ENCODE data around the gene ATP9B.
"Not testable (repeated sequence)": the region's sequence is repeated elsewhere in the genome, so short reads cannot be mapped to it uniquely, and the experiment has no call there.

The ATP9B gene

DNA sequence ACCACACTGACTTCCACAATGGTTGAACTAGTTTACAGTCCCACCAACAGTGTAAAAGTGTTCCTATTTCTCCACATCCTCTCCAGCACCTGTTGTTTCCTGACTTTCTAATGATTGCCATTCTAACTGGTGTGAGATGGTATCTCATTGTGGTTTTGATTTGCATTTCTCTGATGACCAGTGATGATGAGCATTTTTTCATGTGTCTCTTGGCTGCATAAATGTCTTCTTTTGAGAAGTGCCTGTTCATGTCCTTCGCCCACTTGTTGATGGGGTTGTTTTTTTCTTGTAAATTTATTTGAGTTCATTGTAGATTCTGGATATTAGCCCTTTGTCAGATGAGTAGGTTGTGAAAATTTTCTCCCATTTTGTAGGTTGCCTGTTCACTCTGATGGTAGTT is 216.0 kb downstream of the ATP9B start:
- DNase-seq (ENCODE audit: low read depth in 3 of 3) = not testable (repeated sequence)

DNA sequence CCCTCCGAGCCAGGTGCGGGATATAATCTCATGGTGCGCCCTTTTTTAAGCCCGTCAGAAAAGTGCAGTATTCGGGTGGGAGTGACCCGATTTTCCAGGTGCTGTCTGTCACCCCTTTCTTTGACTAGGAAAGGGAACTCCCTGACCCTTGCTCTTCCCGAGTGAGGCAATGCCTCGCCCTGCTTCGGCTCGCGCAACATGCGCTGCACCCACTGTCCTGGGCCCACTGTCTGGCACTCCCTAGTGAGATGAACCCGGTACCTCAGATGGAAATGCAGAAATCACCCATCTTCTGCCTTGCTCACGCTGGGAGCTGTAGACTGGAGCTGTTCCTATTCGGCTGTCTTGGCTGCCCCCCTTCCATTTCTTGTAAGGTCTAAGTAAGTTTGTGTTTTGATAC is 221.2 kb downstream of the ATP9B start:
- DNase-seq (ENCODE audit: low read depth in 3 of 3) = not testable (repeated sequence)

DNA sequence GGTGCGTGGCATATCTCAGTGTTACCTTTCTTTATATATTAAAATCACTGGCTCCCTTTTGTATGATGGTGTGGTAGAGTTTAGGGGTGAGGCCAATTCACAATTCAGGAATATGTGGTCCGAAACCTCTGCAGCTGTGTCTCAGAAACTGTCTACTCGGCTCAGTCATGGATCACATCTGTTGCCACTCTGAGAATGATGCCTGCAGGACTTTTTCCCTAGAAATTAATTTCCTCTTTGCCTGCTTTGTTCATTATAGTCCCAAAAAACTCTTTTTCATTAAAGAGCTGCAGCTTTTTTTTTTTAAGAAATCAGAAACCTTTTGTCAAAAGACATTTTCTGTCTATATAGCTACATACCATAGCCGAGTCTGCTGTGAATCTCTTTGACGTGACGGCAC is 221.7 kb downstream of the ATP9B start:
- no peak for DNase-seq (ENCODE audit: low read depth in 3 of 3)

DNA sequence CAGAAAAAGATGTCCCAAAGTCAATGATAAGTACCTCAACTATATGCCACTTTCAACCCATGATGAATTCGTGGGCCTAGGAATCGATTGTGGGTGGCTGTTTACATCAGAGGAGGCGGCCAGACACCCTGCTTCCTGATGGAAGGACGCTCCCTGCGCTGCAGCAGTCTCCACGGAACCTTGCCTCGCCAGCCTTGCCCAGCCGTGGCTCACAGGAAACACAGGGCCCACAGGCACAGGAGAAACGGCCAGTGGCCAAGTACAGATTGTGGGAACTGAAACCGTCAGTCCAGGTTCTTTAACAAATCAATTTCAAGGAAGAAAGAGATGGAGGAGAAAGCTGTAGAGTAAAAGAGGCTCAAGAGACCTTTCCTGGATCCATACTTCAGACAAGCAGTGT is 225.0 kb downstream of the ATP9B start:
- no peak for DNase-seq (ENCODE audit: low read depth in 3 of 3)

DNA sequence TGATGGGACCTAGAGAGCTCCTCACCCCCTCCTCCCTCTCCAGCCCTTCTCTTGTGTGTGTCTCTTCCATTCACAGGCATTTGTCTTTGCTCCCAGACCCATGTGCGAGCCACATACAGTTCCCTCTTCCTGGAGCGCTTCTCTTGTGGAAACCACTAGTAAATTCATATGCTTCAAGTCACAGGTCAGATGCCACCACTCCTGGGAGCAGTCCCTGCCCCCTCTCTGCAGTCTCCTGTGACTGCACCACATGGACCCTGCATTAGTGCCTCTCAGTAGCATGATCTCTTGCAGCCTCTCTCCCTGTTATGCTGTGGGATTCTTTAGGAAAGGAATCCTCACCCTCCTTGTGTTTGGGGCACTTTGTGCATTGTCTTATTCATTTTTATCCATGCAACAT is 230.1 kb downstream of the ATP9B start:
- DNase-seq (ENCODE audit: low read depth in 3 of 3) = no peak

DNA sequence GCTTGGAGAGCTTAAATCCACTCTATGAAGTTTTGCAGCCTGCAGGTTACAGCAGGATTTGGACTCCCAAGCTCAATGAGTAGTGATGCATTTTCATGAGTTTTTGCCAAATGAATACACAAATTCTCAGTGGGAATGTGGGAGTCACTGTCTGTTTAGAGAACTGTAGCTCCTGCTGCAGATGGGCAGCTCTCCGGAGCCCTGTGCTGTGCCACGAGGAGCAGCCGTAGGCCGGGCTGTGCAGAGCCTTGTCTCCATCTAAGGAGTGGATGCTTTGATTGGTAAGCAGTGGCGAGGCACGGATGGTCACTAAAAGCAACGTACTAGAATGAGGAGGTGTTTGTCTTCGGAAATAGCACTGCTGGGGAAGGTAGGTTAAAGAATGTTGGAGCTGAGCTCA is 230.5 kb downstream of the ATP9B start:
- DNase-seq (ENCODE audit: low read depth in 3 of 3) = no peak

DNA sequence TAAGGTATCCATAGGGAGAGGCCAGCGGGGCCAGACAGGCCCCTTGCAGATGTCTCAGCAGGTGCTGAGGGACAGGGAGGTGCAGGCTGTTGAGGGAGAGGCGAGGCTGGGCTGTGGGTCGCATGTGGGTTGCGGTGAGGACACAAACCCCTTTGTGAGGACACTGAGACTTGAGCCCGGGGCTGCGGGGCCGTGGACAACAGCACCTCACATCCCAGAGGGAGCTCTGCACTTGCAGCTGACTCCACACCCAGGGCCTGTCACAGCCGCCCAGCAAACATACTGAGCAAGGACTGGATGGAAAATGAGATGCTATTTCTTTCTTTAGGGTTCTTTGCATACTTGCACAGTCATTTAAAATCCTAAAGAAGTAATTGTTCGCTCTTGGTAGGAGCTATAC is 231.2 kb downstream of the ATP9B start:
- DNase-seq (ENCODE audit: low read depth in 3 of 3) = no peak

DNA sequence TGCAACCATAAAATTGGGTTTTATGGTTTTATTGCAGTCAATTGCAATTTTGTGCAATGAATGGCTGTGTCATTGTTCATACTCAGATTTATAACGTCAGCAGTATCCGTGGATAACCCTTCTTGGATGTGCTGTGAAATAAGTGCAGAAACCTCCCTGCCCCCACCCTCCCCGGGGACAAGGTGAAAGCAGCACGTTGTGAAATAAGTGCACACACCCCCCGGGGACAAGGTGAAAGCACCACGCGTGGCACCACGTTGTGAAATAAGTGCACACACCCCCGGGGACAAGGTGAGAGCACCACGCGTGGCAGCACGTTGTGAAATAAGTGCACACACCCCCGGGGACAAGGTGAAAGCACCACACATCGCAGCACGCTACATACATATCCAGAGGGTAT is 232.9 kb downstream of the ATP9B start:
- no peak for DNase-seq (ENCODE audit: low read depth in 3 of 3)

DNA sequence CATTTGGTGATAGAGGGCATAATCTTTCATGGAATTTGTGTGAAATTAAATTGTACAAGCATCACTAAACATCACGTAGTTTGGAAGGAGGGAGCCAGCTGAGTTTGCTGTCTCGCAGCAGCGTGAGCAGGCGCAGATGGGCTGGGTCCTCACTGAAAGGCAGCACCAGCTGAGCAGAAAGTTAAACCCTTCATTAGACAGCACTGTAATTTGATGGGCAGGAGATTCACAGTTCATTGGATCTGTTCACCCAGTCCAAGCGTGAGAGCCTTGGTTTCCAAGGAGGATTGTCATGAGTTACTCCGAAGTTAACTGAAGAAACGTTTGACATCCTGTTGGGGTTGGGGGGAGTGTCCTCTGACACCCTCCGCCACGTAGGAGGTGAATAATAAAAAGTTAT is 236.7 kb downstream of the ATP9B start:
- DNase-seq (ENCODE audit: low read depth in 3 of 3) = no peak

DNA sequence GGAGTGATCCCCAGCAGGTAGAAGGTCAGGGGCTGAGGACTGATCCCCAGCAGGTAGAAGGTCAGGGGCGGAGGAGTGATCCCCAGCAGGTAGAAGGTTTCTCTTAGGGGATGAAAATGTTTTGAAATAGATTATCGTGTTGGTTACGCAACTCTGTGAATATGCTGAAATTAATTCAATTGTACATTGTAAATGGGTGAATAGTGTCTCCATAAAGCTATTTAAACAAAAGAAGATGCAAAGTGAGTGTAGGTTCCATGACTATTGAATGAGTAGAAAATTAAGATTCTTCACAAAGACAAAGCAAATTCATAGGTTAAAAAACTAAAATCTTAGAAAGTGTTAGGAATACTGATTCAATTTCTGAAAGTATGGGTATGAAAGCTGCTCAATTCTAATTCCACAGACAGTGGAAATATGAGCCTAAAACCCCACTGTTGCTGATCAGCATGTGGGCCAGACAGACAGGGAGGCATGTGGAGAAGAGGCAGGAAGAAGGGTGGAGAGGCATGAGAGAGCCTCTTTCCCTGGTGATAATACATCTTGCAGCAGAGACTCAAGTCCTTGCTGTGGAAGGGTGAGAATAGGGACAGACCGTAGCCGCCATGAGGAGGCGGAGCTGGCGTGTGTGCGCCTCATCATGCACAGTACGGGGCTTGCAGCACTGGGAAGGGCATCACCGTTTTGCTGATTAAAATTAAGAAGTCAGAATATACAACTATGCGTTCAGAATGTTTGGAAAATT is 240.6 kb downstream of the ATP9B start:
- no peak for DNase-seq (ENCODE audit: low read depth in 3 of 3)

DNA sequence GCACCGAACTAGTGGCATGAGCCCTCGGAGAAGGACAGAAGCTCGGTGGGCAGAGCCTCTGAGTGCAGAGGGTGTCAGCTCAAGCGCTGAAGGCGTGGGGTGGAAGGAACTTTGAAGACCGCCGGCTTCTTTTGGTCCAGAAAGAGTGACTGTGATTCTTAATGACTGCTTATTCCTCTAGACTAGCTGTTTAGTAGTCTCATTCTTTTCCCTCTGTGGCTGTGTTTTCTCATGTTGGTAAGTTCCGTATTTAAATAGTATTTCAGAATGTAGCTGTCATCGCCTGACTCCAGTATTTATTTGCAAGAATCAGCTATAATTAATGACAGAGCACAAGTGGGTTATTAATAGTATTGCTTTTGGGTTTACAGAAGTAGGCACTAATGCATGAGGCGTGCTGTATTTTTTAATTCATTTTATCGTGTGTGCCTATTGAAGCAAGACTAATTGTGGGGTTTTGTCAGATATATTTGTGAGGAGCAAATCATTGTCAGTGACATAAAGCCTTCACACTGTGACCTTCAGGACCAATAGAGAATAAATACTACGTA is 245.7 kb downstream of the ATP9B start:
- no peak for DNase-seq (ENCODE audit: low read depth in 3 of 3)

DNA sequence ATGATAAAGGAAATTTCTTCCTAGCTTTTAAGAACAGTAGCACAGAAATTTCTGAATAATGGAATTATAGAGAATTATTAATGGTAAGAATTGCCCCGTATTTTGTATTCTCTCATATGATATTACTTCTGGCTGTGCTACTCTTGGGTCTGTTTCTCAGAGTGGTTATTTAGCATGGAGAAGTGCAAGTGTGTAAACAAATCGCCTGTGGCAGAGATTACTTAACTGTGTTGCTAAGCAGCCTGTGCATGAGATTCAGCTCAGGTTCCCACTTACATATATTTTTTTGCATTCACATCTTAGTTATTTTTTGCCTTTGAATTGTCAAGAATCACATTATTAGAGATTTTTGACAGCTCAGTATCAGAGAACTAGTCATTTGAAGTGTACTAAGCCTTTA is 246.4 kb downstream of the ATP9B start:
- no peak for DNase-seq (ENCODE audit: low read depth in 3 of 3)

DNA sequence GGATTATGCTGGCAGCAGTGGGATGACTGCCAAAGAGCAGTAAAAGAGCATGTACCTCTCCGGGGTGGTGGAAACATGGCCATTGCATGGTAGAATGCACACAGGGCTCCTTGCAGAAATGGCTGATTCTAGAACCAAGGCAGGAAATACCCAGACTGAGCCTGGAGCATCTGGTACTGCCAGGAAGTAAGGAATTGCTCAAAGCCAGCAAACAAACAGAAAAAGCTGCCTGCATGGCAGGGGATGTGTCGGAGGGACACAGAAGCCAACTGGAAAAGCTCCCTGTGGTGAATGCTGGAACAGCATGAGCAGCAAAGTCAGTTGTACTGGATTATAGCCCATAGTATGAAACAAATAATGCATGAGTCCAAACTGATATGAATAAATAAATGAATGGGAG is 248.5 kb downstream of the ATP9B start:
- no peak for DNase-seq (ENCODE audit: low read depth in 3 of 3)

DNA sequence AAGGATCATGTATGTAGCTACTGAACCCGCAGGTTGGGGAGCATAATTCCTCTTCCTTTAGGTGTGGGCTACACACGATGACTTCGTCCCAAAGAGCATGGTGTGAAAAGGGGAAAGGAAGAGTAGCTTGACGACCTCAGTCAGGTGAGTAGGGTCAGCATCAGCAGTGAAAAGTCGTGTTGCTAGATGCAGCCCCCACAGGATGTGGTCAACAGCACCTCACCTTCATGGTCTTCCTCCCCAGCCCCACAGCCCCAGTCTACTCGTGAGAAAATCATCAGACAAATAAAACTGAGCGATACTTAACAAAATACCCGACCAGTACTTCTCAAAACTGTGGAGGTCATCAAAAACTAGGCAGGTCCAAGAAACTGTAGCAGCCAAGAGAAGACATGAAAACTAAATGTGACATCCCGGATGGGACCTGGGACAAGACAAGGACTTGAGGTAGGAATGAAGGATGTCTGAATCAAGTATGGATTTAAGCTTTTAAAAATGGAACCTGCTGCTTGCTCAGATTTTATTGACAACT is 249.0 kb downstream of the ATP9B start:
- no peak for DNase-seq (ENCODE audit: low read depth in 3 of 3)

DNA sequence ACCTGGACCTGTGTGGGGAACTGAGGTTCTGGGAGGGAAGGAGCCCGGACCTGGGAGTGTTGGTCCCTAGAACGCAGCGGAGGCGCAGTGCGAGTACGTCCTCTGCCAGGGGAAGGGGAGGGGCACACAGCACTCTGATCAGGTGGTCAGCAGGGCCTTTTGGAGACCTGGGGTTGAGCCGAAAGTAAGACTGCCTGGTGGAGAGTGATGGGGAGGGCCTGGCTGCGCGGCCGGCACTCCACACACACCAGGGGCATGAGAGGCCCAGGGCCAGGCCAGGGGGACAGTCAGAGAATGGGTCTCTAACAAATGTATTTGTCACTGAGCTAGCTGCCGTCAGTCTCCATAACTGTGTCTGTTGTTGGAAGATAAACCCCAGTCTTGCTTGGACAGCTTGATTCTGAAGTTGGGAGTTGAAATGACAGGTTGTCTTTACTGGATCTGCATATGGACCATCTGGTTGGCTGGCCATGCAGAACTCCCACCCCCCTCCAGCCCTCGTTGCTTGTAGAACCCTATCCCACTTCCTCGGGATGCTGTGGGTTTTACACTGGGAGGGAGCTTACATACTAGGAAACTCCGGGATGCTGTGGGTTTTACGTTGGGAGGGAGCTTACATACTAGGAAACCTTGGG is 251.1 kb downstream of the ATP9B start:
- no peak for DNase-seq (ENCODE audit: low read depth in 3 of 3)

DNA sequence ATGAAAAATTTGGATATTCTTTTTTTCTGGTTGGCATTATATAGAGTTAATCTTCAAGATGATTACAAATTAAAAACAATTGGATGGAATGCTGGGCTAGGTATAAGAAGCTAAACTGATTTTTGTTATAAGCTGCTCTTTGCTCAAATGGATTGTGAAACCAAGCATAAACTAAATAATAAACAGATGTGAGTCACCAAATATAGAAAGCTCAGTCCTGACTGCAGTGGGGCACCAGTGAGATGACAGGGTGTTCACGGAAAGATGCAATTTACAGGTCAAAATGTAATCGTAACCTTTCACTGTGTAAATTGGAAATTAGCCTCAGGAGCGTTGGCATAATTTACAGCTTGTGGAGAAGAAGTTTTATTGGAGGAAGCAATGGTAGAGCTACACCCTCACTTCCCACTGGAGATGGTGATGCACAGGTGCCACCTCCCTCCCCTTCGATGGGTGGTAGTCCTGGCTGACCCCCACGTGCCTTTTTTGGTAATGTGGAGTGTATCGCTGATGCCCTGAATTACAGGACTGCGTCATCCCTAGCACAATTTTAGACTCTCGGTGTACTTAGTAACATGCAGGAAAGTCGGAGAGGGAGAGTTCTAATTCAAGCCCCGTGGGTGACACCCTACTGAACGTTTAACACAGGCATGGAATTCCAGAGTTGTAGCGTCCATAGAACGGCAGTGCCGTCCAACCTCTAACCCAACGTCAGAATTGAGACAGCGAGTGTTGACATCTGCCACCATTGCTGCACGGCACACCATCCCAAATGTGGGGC is 252.6 kb downstream of the ATP9B start:
- DNase-seq (ENCODE audit: low read depth in 3 of 3) = no peak

DNA sequence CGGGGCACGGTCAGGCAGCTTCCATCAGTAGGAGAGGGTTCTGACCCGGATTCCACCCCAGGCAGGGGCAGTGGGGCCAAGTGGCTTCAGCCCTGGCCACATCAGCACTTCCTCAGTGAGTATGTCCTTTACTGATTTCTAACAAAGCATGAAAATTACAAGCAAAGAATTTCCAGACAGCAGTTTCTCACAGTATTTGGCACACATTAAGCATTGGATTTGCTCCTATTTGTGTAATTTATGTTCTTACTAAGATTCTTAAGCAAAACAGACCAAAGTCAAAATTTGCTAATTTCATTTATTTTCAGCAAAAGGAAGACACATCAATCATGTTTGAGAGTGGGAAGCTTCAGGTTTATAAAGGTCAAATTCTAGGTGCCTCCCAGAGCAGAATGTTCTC is 253.2 kb downstream of the ATP9B start:
- DNase-seq (ENCODE audit: low read depth in 3 of 3) = no peak

DNA sequence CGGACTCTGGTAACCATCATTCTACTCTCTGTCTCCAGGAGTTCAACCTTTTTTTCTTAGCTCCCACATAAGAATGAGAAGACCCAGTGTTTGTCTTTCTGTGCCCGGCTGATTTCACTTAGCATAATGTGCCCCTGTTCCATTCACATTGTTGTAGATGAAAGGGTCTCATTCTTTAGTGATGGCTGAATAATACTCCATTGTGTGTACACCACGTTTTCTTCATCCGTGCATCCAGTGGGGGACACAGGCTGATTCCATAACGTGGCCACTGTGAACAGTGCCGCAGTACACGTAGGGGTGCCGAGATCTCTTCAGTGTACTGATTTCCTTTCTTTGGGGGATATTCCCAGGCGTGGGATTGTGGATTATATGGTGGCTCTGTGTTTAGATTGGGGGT is 254.3 kb downstream of the ATP9B start:
- no peak for DNase-seq (ENCODE audit: low read depth in 3 of 3)

DNA sequence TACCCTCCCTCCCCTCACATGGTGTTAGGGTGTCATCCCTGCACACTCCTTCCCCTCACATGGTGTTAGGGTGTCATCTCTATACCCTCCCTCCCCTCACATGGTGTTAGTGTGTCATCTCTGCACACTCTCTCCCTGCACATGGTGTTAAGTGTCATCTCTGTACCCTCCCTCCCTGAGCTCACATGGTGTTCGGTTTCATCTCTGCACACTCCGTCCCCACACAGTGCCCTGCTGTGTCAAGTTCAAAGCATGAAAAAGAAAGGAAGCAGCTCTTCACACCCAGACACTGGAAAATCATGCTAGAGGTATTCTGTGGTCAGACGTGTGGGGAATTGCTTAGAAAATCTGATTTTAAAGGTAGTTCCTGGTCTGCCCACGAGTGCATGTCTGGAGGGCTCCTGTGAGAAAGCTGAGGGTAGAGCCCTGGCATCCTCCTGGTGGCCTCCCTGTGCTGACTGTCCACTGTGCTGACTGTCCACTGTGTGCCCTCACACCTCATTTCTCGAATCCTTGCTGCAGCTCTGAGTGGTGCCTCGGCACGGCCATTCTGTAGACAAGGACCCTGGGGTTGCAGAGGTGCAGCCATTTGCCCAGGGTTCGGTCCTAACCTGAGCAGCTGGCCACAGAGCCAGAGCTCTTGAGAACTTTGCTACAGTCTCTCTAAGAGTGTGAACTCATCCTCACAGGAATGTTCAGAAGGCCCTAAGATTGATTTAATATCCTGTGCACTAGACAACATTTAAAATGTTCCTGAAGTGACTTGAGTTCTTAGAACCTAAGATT is 257.4 kb downstream of the ATP9B start:
- no peak for DNase-seq (ENCODE audit: low read depth in 3 of 3)

DNA sequence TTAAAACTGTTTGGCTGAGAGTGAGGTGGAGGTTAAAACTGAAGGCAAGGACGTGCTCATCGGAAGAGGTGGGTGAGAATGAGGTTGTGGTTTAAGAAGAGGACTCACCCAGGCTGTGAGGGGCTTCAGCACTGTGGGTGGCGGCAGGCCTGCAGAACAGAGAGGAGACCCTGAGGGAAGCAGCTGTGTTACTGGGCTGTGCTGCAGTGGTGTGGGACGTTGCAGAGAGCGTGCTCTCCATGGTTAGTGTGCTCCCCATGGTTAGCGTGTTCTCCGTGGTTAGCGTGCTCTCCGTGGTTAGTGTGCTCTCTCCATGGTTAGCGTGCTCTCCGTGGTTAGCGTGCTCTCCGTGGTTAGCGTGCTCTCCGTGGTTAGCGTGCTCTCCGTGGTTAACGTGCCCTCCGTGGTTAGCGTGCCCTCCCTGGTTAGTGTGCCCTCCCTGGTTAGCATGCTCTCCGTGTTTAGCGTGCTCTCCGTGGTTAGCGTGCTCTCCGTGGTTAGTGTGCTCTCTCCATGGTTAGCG is 258.1 kb downstream of the ATP9B start:
- DNase-seq (ENCODE audit: low read depth in 3 of 3) = no peak

DNA sequence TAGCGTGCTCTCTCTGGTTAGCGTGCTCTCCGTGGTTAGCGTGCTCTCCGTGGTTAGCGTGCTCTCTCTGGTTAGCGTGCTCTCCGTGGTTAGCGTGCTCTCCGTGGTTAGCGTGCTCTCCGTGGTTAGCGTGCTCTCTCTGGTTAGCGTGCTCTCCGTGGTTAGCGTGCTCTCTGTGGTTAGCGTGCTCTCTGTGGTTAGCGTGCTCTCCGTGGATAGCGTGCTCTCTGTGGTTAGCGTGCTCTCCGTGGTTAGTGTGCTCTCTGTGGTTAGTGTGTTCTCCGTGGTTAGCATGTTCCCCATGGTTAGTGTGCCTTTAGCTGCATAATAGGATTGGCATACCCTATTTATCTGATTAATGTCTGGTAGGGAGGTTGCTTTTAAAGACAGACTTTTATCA is 258.7 kb downstream of the ATP9B start:
- DNase-seq (ENCODE audit: low read depth in 3 of 3) = not testable (repeated sequence)
